ENCODE data around the gene ACAD8. TPM values are rescaled to one million over a fixed set of nuclear protein-coding genes. Genes with fewer than 3 reads are reported as not detected.

The ACAD8 gene
- total RNA-seq (2021; fragmentation: NEBNext Ultra II Directional; extraction: Animal tissue kit (Norgen Biotek cat#: 25700)) (48.2 and 52.7 TPM in 2 replicates), polyA plus RNA-seq (2011; rRNA removed) (40.9 and 45.8 TPM in 2 replicates), polyA minus RNA-seq (2011; rRNA and poly(A)+ RNA removed) (45.6 and 46.9 TPM in 2 replicates)
- polyA plus RNA-seq (2011; cell fraction: cytosol; rRNA removed): 52.6 TPM
- polyA plus RNA-seq (2011; cell fraction: nucleus; rRNA removed): 66.6 TPM
- 58.4 to 62.2 TPM (median 60.3 TPM) in 4 replicates for polyA plus RNA-seq (2012, experiment 1 of 2)
- 26.0 TPM for polyA plus RNA-seq (2012, experiment 2 of 2)
- 30.3 TPM for polyA plus RNA-seq (2013, experiment 1 of 2)
- 26.5 TPM for polyA plus RNA-seq (2013, experiment 2 of 2)
- polyA minus RNA-seq (2011; cell fraction: cytosol; rRNA and poly(A)+ RNA removed): 22.9 TPM
- polyA minus RNA-seq (2011; cell fraction: nucleus; rRNA and poly(A)+ RNA removed): 39.9 TPM
- long read RNA-seq, experiment 1, transcript ACAD8-201 (11 exons, 2,249 nt): major isoform, 11 of 37 reads
- long read RNA-seq, experiment 1, partial matches to known transcripts: 18 of 37 reads
- long read RNA-seq, experiment 1, other reads (novel, unspliced or antisense): 7 of 37 reads
- long read RNA-seq, experiment 2, partial matches to known transcripts: 0 of 3 reads
- long read RNA-seq, experiment 2, other reads (novel, unspliced or antisense): 3 of 3 reads

GRCh38 chr11:134253188-134253993 is at the start of gene ACAD8, which contains the start of gene THYN1:
Gene ACAD8, plus strand, starts transcription at chr11:134253568. Its CDS starts 33 bp downstream, at chr11:134253601.
Gene THYN1, minus strand, starts transcription at chr11:134253352. Its CDS starts 470 bp downstream, at chr11:134252882.
- no peak within 1 kb of the TSS for H2BK20ac ChIP-seq (ENCODE audit: low read length)
- peak within 1 kb of the TSS; percentile 27; the same call in 1 of the 2 replicates for H2BK5ac ChIP-seq (ENCODE audit: low read depth, low read length)
- H2AFZ ChIP-seq (ENCODE audit: low read length): peak within 1 kb of the TSS; percentile 79
- peaks cover 12% of the 10 kb centered on the region; the same call in 1 of the 2 replicates for H3K23me2 ChIP-seq (ENCODE audit: low read depth, low read length)
- peaks cover 5 to 29% of the 10 kb centered on the region in 2 experiments; a peak in 3 of 4 replicates for H3K79me2 ChIP-seq (ENCODE audit: control insufficient read depth in 1 of 2, insufficient read depth in 2 of 2, low read length in 2 of 2)
- no peak within 1 kb of the TSS for H3K14ac ChIP-seq (ENCODE audit: insufficient read length)
- POLR2A ChIA-PET (ENCODE audit: partially characterized antibody): interaction anchor here (0.6 to 3.3 kb wide), 11 partner anchors 8 to 322 kb away, joined by 3 to 17 read pairs (median 4); partner anchors contain the start of gene GLB1L3
- no peak within 1 kb of the TSS for H4K5ac ChIP-seq (ENCODE audit: insufficient read length, low read depth, low read length)
- no peaks in the 10 kb centered on the region for H4K20me1 ChIP-seq (replicated peaks in 1 of 2; ENCODE audit: control insufficient read depth in 1 of 2, insufficient read depth in 2 of 2, low read length in 2 of 2)
- H3K56ac ChIP-seq (replicated peaks; ENCODE audit: insufficient read length, low read depth, low read length): peak within 1 kb of the TSS; percentile 19
- no peak within 1 kb of the TSS for H2BK15ac ChIP-seq (ENCODE audit: low read length)
- H4K91ac ChIP-seq (replicated peaks; ENCODE audit: insufficient read length, low read length): no peak within 1 kb of the TSS
- peak within 1 kb of the TSS; percentile 4 for H3K4ac ChIP-seq (replicated peaks; ENCODE audit: insufficient read length, low read depth, low read length)
- H3K9ac ChIP-seq (replicated peaks in 1 of 4; ENCODE audit: extremely low read depth in 1 of 4, low read depth in 3 of 4, low read length in 3 of 4): peak within 1 kb of the TSS; percentile 54 to 89 (median 74)
- H4K8ac ChIP-seq (ENCODE audit: extremely low read depth, insufficient read depth, low read length): peak within 1 kb of the TSS; percentile 84
- FAIRE-seq (no peak), DNase-seq (ENCODE audit: low read depth in 1 of 2, low spot score in 2 of 2) (peak; percentile 92 to 94)
- H3K4me2 ChIP-seq (ENCODE audit: insufficient read depth in 1 of 2, low read depth in 2 of 2, low read length in 2 of 2): peak within 1 kb of the TSS; percentile 73 to 84
- H2BK120ac ChIP-seq (replicated peaks; ENCODE audit: low read depth, low read length): no peak within 1 kb of the TSS
- H3K4me1 ChIP-seq (replicated peaks in 1 of 4; ENCODE audit: control insufficient read depth in 3 of 4, insufficient read depth in 4 of 4, low read length in 3 of 4): peaks cover 0 to 7% (median 2%) of the 10 kb centered on the region in 4 experiments; a peak in 3 of 7 replicates
- WGBS, 2 experiments (ENCODE audit: extremely low coverage in 1 of 2, insufficient coverage in 1 of 2, insufficient read length in 1 of 2, insufficient replicate concordance in 2 of 2, low coverage in 1 of 2, low lambda C conversion rate in 2 of 2, missing lambda C conversion rate in 1 of 2): 1% methylated on average over 43 of the region's 70 CpGs; no CpG with 5 or more reads in 1 of the 2 experiments
- H3K27me3 ChIP-seq (replicated peaks in 1 of 4; ENCODE audit: control insufficient read depth in 3 of 4, extremely low read depth in 1 of 4, insufficient read depth in 3 of 4, low read length in 3 of 4): no peaks in the 10 kb centered on the region
- CTCF ChIA-PET (ENCODE audit: partially characterized antibody): interaction anchor here (2.1 to 2.2 kb wide), 2 partner anchors 8 to 9 kb away, joined by 7 to 9 read pairs; no protein-coding TSS in a partner anchor
- H3K79me1 ChIP-seq (ENCODE audit: low read depth, low read length): peaks cover 7% of the 10 kb centered on the region; the same call in 1 of the 2 replicates
- H2BK12ac ChIP-seq (ENCODE audit: low read depth, low read length): no peak within 1 kb of the TSS
- peak within 1 kb of the TSS; percentile 51; the same call in 1 of the 2 replicates for H3K18ac ChIP-seq (ENCODE audit: extremely low read depth, low read length)
- no peak within 1 kb of the TSS; the same call in 1 of the 2 replicates for H3K27ac ChIP-seq (ENCODE audit: low read depth, low read length)
- H3K23ac ChIP-seq (ENCODE audit: insufficient read length): no peak within 1 kb of the TSS
- H2AK5ac ChIP-seq (ENCODE audit: low read depth, low read length): no peak within 1 kb of the TSS
- H3K36me3 ChIP-seq (ENCODE audit: control insufficient read depth in 2 of 4, insufficient read depth in 4 of 4, low read length in 3 of 4): peaks cover 13 to 34% (median 31%) of the 10 kb centered on the region in 4 experiments
- H3K4me3 ChIP-seq (ENCODE audit: extremely low read depth in 1 of 4, insufficient read depth in 2 of 4, low read depth in 3 of 4, low read length in 4 of 4): peak within 1 kb of the TSS; percentile 75 to 88 (median 81)
- H3K9me3 ChIP-seq (ENCODE audit: insufficient read depth in 2 of 2, low read depth in 1 of 2, low read length in 1 of 2): no peaks in the 10 kb centered on the region
- no peak for TF ChIP-seq POU5F1 (IDR thresholded peaks at IDR 0.05; ENCODE audit: low read depth, low read length)
- no peak for TF ChIP-seq CHD1 (IDR thresholded peaks at IDR 0.05; ENCODE audit: low read depth, low read length)
- peak; percentile 57; the same call in 1 of the 2 replicates for TF ChIP-seq PHF8 (conservative IDR thresholded peaks at IDR 0.05; ENCODE audit: low read depth, low read length)
- TF ChIP-seq EGR1 (IDR thresholded peaks at IDR 0.05; ENCODE audit: borderline replicate concordance, low read depth, low read length): no peak; the same call in 1 of the 2 replicates
- TF ChIP-seq TEAD4 (IDR thresholded peaks at IDR 0.05; ENCODE audit: low read depth, low read length): no peak
- TF ChIP-seq RBBP5 (IDR thresholded peaks at IDR 0.05; ENCODE audit: borderline replicate concordance, low read depth, low read length): peak; percentile 54; the same call in 1 of the 2 replicates
- peak; percentile 59 for TF ChIP-seq ASH2L (IDR thresholded peaks at IDR 0.05; ENCODE audit: low read length)
- peak; percentile 79 for TF ChIP-seq TBP (IDR thresholded peaks at IDR 0.05; ENCODE audit: low read depth, low read length)
- no peak for TF ChIP-seq BRCA1 (IDR thresholded peaks at IDR 0.05; ENCODE audit: low read depth, low read length)

All from H1 (cell line).